Aorta (tissue), 5 donors: ENCODE measurements around the gene KRTAP10-11. TPM values are rescaled to one million over a fixed set of nuclear protein-coding genes. Genes with fewer than 3 reads are reported as not detected.
"Not testable (repeated sequence)": the region's sequence is repeated elsewhere in the genome, so short reads cannot be mapped to it uniquely, and the experiment has no call there.

Experiments used
- ATAC-seq: fragments of 200-7000 bp; cut with Tn5 transposase; one replicate; pipeline ENCODE4 v1.9.1; 2022; ENCODE audit warnings: moderate library complexity; ENCODE audit not compliant: low FRiP score
- DNase-seq, 2 donors: peaks; one replicate each; pipeline ENCODE4 v3.0.0-alpha.2; 2020
- H3K27ac ChIP-seq, 2 donors: one replicate each; pipeline ENCODE4 v1.5.1; 2013; ENCODE audit warnings: low read length in 2 of 2, mild to moderate bottlenecking in 2 of 2, moderate library complexity in 2 of 2, control low read depth in 1 of 2, inconsistent platforms in 1 of 2, low read depth in 1 of 2
- H3K27me3 ChIP-seq, 2 donors: one replicate each; pipeline ENCODE4 v1.6.1; 2013; ENCODE audit warnings: control low read depth in 1 of 2, low read length in 1 of 2, mild to moderate bottlenecking in 1 of 2, moderate library complexity in 1 of 2; ENCODE audit not compliant: insufficient read depth in 2 of 2, control insufficient read depth in 1 of 2
- H3K36me3 ChIP-seq, 2 donors: one replicate each; pipeline ENCODE4 v1.6.1; 2013; ENCODE audit warnings: control low read depth in 1 of 2, low read length in 1 of 2, mild to moderate bottlenecking in 1 of 2; ENCODE audit not compliant: insufficient read depth in 2 of 2, control insufficient read depth in 1 of 2
- H3K4me1 ChIP-seq, 2 donors: one replicate each; pipeline ENCODE4 v1.6.1; 2013; ENCODE audit warnings: low read length in 2 of 2, control low read depth in 1 of 2, mild to moderate bottlenecking in 1 of 2, moderate library complexity in 1 of 2; ENCODE audit not compliant: insufficient read depth in 2 of 2, control insufficient read depth in 1 of 2
- H3K4me3 ChIP-seq, 2 donors: one replicate each; pipeline ENCODE4 v1.5.1; 2013; ENCODE audit warnings: low read length in 2 of 2, control low read depth in 1 of 2, mild to moderate bottlenecking in 1 of 2
- H3K9me3 ChIP-seq: one replicate; pipeline ENCODE4 v1.6.1; 2013; ENCODE audit warnings: mild to moderate bottlenecking, low read length; ENCODE audit not compliant: control insufficient read depth
- WGBS, 2 donors: extraction: QIAGEN DNeasy Blood & Tissue Kit; methylation state at CpG; one replicate each; pipeline ENCODE4 v1.1.7; 2013; 5-methylcytosine and 5-hydroxymethylcytosine counted together
- intact Hi-C, 2 donors: fragments of 100-400 bp; cut with DNase I; formaldehyde crosslinking; loops; one replicate each; pipeline versions ENCODE4 v1.14.2 to v1.15.0; 2022
- polyA plus RNA-seq, 2 donors: library from polyadenylated mRNA; stranded (reverse); fragments of 200-250 nt; gene quantifications; one replicate each; pipeline ENCODE4 v1.2.3, GENCODE V29; 2013
- total RNA-seq, 2 donors: library from RNA; stranded (reverse); fragmentation: NEBNext Ultra II Directional; extraction: Animal tissue kit (Norgen Biotek cat#: 25700); gene quantifications; one replicate each; pipeline ENCODE4 v1.2.1, GENCODE V29; 2021
- donor health status: healthy with polysubstance abuse.
- donor health status: Bipolar disorder and iron deficiency.
- donor health status: DM: no; HTN: no; CAD: no.
- donor health status: DM: no; HTN: no; CAD: no.
- donor health status: DM: yes; HTN: yes; CAD: no.

Gene KRTAP10-11
- total and polyA plus RNA-seq, 4 donors: not detected

- Histone ChIP-seq H3K36me3 (no peaks in the 10 kb centered on the region), H3K27ac (no peak overlapping the region), H3K4me3 (no peak overlapping the region), H3K9me3 (no peaks in the 10 kb centered on the region), H3K27me3 (no peaks in the 10 kb centered on the region), H3K4me1 (no peaks in the 10 kb centered on the region)
- ATAC-seq: no peak
- no peak for DNase-seq
- intact Hi-C loops: no loop called here
- WGBS, 2 donors: 71 to 90% methylated on average over 1 of the region's 1 CpG
Measured at GRCh38 chr21:44632067-44632466, 14.1 kb upstream of the KRTAP10-11 start.

- ATAC-seq: no peak
- Histone ChIP-seq H3K27me3 (no peaks in the 10 kb centered on the region), H3K9me3 (peaks cover 11% of the 10 kb centered on the region), H3K4me1 (no peaks in the 10 kb centered on the region), H3K27ac (no peak overlapping the region), H3K4me3 (no peak overlapping the region), H3K36me3 (no peaks in the 10 kb centered on the region)
- no peak for DNase-seq
- WGBS, 2 donors: 87 to 91% methylated on average over 15 of the region's 15 CpGs
- intact Hi-C loops: no loop called here
Measured at GRCh38 chr21:44636209-44637017, 9.8 kb upstream of the KRTAP10-11 start.

GRCh38 chr21:44637018-44637850 lies 9.0 kb upstream of the KRTAP10-11 start, which contains the start of gene KRTAP10-10:
TSS of gene KRTAP10-10 (plus strand) at chr21:44637356. CDS start at chr21:44637418, 62 bp downstream.
- H3K27ac ChIP-seq: no peak within 1 kb of the TSS
- no peaks in the 10 kb centered on the region for H3K27me3 ChIP-seq
- DNase-seq: no peak
- H3K9me3 ChIP-seq: peaks cover 11% of the 10 kb centered on the region
- intact Hi-C loops: no loop called here
- no peak for ATAC-seq
- no peak within 1 kb of the TSS for H3K4me3 ChIP-seq
- WGBS, 2 donors: 67 to 78% methylated on average over 17 to 21 of the region's 21 CpGs
- no peaks in the 10 kb centered on the region for H3K4me1 ChIP-seq
- H3K36me3 ChIP-seq: no peaks in the 10 kb centered on the region

DNA sequence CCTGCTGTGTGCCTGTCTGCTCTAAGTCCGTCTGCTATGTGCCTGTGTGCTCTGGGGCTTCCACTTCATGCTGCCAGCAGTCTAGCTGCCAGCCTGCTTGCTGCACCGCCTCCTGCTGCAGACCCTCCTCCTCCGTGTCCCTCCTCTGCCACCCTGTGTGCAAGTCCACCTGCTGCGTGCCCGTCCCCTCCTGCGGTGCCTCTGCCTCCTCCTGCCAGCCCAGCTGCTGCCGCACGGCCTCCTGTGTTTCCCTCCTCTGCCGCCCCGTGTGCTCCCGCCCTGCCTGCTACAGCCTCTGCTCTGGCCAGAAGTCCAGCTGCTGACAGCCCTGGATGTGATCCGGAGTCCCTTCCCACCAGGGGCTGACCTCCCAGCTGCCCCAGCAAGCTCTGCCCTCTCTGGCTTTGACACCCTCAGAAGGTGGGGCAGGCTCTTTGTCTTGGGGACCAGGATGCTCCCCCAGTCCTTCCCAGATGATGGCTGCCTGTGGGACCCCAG lies 8.3 kb upstream of the KRTAP10-11 start:
- H3K36me3 ChIP-seq, DNase-seq, intact Hi-C loops, H3K4me1 ChIP-seq, H3K4me3 ChIP-seq, ATAC-seq, H3K27me3 ChIP-seq, H3K27ac ChIP-seq: not testable (repeated sequence)
- WGBS, 2 donors: 56 to 72% methylated on average over 9 to 12 of the region's 12 CpGs
- H3K9me3 ChIP-seq: peaks cover 11% of the 10 kb centered on the region

DNA sequence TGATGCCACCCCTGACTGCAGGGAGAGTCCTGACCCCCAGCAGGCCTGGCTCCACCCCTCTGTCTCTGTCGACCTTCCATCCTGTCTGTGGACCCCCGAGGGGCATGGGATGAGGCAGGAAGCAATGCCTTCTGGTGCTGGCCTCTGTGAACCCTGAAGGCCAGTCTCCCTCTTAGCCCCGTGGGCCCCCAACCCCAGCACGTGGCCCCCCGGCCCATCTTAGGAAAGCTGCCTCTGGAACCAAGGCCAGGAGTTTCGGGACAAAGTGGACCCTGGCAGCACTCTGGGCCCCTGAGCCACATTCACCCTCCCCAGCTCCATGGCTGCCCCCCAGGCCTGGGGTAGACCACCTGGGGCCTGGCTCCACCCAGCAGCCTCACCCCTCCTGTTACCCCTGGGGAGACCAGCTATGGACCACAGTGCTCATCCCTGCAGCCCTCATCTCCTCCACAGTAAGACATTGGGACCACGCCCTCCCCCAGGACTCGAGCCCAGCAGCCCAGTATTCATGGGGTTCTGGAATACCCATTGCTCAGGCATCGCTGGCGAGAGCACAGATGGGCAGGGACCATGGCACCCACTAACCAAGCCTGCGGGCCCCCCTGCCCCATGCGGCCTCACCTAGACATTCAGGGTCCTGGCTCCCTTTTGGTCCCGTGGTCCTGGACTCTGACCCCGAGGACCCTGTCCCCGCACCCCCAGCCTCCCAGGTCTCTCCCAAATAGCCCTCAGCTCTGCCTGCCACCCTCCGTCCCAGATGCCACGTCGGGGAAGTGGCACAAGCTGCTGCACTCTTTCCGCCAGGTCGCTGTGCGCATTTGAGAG lies 7.5 kb upstream of the KRTAP10-11 start:
- H3K9me3 ChIP-seq: peaks cover 11% of the 10 kb centered on the region
- DNase-seq, H3K27me3 ChIP-seq, H3K27ac ChIP-seq, ATAC-seq, intact Hi-C loops, H3K36me3 ChIP-seq, H3K4me1 ChIP-seq, H3K4me3 ChIP-seq: not testable (repeated sequence)
- WGBS, 2 donors: 81 to 83% methylated on average over 16 to 21 of the region's 21 CpGs

- Histone ChIP-seq H3K4me1 (no peaks in the 10 kb centered on the region), H3K36me3 (no peaks in the 10 kb centered on the region), H3K9me3 (peaks cover 13% of the 10 kb centered on the region), H3K27me3 (peaks cover 0 to 2% of the 10 kb centered on the region in 2 donors), H3K27ac (no peak overlapping the region), H3K4me3 (no peak overlapping the region)
- DNase-seq (no peak), ATAC-seq (no peak)
- intact Hi-C loops: no loop called here
- WGBS, 2 donors: 83% methylated on average over 12 of the region's 12 CpGs
Measured at GRCh38 chr21:44639331-44639655, 6.9 kb upstream of the KRTAP10-11 start.

DNA sequence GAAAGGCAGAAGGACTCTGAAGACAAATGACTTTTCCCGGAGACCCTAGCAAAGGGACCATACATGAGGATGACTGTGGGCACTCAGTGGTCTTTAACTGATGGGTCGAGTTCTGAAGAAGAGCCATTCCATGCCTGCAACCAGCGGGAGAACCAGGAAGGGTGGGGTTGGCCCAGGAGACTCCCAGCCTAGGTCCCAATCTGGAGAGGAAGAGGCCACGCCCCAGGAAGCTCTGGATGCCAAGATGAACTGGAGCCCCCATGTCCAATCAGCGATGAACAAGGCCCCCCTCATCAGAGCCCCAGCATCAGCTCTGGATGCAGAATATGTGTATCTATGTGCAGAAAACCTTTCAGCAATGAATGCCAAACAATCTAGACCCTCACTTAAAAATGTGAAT lies 5.5 kb upstream of the KRTAP10-11 start:
- Histone ChIP-seq H3K27ac (no peak overlapping the region), H3K36me3 (no peaks in the 10 kb centered on the region), H3K4me1 (no peaks in the 10 kb centered on the region), H3K4me3 (no peak overlapping the region), H3K9me3 (peaks cover 13% of the 10 kb centered on the region), H3K27me3 (peaks cover 0 to 2% of the 10 kb centered on the region in 2 donors)
- DNase-seq: no peak
- intact Hi-C loops: no loop called here
- no peak for ATAC-seq
- 92 to 95% methylated on average over 5 of the region's 5 CpGs for WGBS, 2 donors

GRCh38 chr21:44643741-44644310 lies 2.4 kb upstream of the KRTAP10-11 start:
- ATAC-seq: no peak
- Histone ChIP-seq H3K27me3 (peaks cover 0 to 2% of the 10 kb centered on the region in 2 donors), H3K9me3 (peaks cover 13% of the 10 kb centered on the region), H3K4me1 (no peaks in the 10 kb centered on the region), H3K36me3 (no peaks in the 10 kb centered on the region), H3K4me3 (no peak overlapping the region), H3K27ac (no peak overlapping the region)
- no peak for DNase-seq
- WGBS, 2 donors: 9 to 14% methylated on average over 14 of the region's 14 CpGs
- intact Hi-C loops: no loop called here
